ENCODE results near the gene NCKAP5L.

DNA sequence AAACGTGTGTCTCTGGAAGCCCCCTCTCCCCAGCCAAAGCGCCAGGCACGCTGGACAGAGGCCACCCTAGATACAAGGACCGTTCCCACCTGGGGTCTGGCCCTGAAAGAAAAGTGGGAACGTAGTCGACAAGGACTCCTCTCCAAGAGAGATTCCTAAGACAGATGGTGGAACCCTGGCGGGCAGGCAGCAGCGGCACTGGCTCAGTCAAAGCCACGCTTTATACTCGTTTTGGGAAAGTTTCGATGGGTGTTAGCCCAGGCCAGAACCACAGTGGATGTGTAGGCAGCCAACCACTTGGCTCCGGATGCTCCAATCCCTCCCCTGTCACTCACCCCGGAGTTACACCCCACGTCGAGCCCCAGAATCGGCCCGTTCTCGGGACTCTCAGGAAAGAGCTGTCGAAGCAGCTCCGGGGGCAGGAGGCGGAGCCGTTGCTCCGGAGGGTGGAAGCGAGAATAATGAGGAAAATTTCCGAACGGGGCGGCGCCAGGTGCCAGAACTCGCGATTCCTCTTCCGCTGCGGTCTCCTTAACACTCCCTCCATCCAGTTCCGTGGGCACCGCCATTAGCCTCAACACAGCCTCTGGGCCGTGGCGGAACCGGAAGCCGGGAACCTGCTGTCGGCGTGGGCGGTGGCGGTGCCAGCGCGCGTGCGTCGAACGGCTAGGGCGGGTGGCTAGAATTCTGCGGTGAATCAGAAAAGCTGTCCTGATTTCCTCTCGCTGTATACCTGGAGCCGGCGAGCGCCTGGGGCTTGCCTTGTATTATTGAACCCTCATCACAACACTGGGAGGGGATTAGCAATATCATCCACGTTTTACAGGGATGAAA, 14.5 kb upstream of the NCKAP5L start, which contains the start of gene BCDIN3D:
- TF ChIP-seq FOS (IDR thresholded peaks at IDR 0.05; ENCODE audit: borderline replicate concordance, insufficient read depth, low read length) = peak; percentile 21
- TF ChIP-seq, protein P1, sequence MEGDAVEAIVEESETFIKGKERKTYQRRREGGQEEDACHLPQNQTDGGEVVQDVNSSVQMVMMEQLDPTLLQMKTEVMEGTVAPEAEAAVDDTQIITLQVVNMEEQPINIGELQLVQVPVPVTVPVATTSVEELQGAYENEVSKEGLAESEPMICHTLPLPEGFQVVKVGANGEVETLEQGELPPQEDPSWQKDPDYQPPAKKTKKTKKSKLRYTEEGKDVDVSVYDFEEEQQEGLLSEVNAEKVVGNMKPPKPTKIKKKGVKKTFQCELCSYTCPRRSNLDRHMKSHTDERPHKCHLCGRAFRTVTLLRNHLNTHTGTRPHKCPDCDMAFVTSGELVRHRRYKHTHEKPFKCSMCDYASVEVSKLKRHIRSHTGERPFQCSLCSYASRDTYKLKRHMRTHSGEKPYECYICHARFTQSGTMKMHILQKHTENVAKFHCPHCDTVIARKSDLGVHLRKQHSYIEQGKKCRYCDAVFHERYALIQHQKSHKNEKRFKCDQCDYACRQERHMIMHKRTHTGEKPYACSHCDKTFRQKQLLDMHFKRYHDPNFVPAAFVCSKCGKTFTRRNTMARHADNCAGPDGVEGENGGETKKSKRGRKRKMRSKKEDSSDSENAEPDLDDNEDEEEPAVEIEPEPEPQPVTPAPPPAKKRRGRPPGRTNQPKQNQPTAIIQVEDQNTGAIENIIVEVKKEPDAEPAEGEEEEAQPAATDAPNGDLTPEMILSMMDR (IDR thresholded peaks at IDR 0.05; ENCODE audit: extremely low read depth in 1 of 2, insufficient read depth in 1 of 2, low read depth in 1 of 2, low read length in 2 of 2) = no peak
- TF ChIP-seq POLR2AphosphoS5 (IDR thresholded peaks at IDR 0.05; ENCODE audit: insufficient read depth, low read depth, low read length) = peak; percentile 91
- no peak for TF ChIP-seq EZH2 (IDR thresholded peaks at IDR 0.05; ENCODE audit: borderline replicate concordance, low read depth, low read length, severe bottlenecking)
- no peak for TF ChIP-seq JUN (IDR thresholded peaks at IDR 0.05; ENCODE audit: borderline replicate concordance, insufficient read depth, insufficient read length, low read depth)
- TF ChIP-seq, protein P2, sequence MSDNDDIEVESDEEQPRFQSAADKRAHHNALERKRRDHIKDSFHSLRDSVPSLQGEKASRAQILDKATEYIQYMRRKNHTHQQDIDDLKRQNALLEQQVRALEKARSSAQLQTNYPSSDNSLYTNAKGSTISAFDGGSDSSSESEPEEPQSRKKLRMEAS (IDR thresholded peaks at IDR 0.05; ENCODE audit: insufficient read depth, insufficient read length) = peak; percentile 36
- TF ChIP-seq POLR2A (IDR thresholded peaks at IDR 0.05; ENCODE audit: low read depth, low read length) = peak; percentile 91
- TF ChIP-seq GATA2 (IDR thresholded peaks at IDR 0.05; ENCODE audit: insufficient read depth, insufficient read length, low read depth, low read length) = no peak
